Nephron (organoid): ENCODE measurements around the gene POMT1.

Experiments used
- H3K27ac Mint-ChIP-seq, 3 experiments: 2 replicates each; pipeline ENCODE4 v1.8.0; 2020; ENCODE audit warnings: mixed read lengths in 3 of 3, mild to moderate bottlenecking in 2 of 3, moderate library complexity in 1 of 3
- H3K27me3 Mint-ChIP-seq: 2 replicates; pipeline ENCODE4 v1.8.0; 2021; ENCODE audit warnings: low read depth, mild to moderate bottlenecking, moderate library complexity, mixed read lengths
- H3K36me3 Mint-ChIP-seq: 2 replicates; pipeline ENCODE4 v1.8.0; 2020; ENCODE audit warnings: low read depth, mixed read lengths
- H3K4me1 Mint-ChIP-seq: 2 replicates; pipeline ENCODE4 v1.8.0; 2020; ENCODE audit warnings: mixed read lengths
- H3K4me3 Mint-ChIP-seq, 3 experiments: 2 replicates each; pipeline ENCODE4 v1.8.0; 2020; ENCODE audit warnings: mild to moderate bottlenecking in 3 of 3, mixed read lengths in 3 of 3, moderate library complexity in 2 of 3
- H3K9me3 Mint-ChIP-seq: 2 replicates; pipeline ENCODE4 v1.8.0; 2020; ENCODE audit warnings: mixed read lengths
- TF ChIP-seq, protein P1 (sequence below), 3 experiments: fragments of 200-600 bp; sonication (generic); IDR thresholded peaks; one replicate each; pipeline ENCODE4 v1.5.0; 2021; ENCODE audit warnings: antibody characterized with exemption in 3 of 3; ENCODE audit not compliant: unreplicated experiment in 3 of 3

POMT1 gene

DNA sequence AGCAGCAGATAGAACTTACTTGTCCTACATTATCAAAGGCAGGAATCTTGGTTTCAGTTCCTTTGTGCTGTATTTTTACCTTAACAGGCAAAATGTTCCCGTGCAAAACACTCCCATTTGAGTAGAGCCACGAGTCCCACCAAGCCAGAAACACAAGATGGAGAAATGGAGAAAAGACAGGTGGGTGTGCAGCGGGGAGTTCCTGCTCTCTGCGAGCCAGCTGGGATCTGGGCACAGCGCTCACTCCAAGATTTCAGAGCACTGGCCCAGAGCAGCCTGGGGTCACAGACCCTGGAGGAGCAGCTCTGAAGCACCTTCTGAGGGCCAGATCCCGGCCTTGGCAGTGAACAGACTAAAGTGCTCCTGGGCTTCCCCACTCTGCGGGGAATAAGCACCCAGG lies 25.5 kb downstream of the POMT1 start:
- H3K27me3 Mint-ChIP-seq, result no peaks in the 10 kb centered on the region
- H3K36me3 Mint-ChIP-seq, result peaks cover 39% of the 10 kb centered on the region
- H3K4me1 Mint-ChIP-seq, result peaks cover 8% of the 10 kb centered on the region
- TF ChIP-seq, protein P1, sequence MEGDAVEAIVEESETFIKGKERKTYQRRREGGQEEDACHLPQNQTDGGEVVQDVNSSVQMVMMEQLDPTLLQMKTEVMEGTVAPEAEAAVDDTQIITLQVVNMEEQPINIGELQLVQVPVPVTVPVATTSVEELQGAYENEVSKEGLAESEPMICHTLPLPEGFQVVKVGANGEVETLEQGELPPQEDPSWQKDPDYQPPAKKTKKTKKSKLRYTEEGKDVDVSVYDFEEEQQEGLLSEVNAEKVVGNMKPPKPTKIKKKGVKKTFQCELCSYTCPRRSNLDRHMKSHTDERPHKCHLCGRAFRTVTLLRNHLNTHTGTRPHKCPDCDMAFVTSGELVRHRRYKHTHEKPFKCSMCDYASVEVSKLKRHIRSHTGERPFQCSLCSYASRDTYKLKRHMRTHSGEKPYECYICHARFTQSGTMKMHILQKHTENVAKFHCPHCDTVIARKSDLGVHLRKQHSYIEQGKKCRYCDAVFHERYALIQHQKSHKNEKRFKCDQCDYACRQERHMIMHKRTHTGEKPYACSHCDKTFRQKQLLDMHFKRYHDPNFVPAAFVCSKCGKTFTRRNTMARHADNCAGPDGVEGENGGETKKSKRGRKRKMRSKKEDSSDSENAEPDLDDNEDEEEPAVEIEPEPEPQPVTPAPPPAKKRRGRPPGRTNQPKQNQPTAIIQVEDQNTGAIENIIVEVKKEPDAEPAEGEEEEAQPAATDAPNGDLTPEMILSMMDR (IDR thresholded peaks at IDR 0.05; ENCODE audit: unreplicated experiment in 3 of 3), result no peak
- no peak overlapping the region for H3K27ac Mint-ChIP-seq
- H3K4me3 Mint-ChIP-seq, result peak overlapping the region; percentile 74 to 82 (median 80)
- H3K9me3 Mint-ChIP-seq, result no peaks in the 10 kb centered on the region

DNA sequence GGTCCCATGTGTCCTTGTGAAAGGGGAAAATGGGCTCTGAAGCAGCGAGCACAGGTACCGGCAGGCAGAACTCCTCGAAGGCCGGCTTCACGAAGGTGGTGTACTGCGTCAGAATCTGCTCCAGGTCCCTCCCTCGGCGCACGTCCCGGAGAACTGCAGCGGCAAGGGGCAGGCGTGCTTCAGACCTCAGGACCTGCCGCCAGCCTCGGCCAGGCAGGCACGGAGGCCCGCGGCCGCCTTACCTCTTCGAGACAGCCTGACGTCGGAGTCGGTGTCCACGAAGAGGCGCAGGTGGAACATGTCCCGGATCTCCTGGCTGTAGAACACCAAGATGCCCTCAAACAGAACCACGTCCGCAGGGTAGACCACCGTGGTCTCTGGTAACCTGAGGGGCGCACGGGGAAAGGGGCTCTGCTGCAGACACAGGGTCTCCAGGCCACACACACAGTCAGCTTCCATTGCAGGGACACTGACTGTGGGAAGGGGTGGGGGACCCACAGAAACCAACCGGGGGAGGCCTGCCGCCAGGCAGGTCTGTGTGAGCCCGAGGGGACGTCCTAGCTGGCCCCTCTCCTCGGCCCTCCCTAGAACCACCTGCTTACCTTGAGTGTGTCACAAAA lies 26.3 kb downstream of the POMT1 start:
- Mint-ChIP-seq H3K4me1 (peaks cover 8% of the 10 kb centered on the region), H3K9me3 (no peaks in the 10 kb centered on the region), H3K36me3 (peaks cover 39% of the 10 kb centered on the region), H3K27ac (no peak overlapping the region), H3K27me3 (no peaks in the 10 kb centered on the region), H3K4me3 (peak overlapping the region; percentile 88 to 89 (median 88))
- TF ChIP-seq, protein P1 (IDR thresholded peaks at IDR 0.05; ENCODE audit: unreplicated experiment in 3 of 3), result no peak

DNA sequence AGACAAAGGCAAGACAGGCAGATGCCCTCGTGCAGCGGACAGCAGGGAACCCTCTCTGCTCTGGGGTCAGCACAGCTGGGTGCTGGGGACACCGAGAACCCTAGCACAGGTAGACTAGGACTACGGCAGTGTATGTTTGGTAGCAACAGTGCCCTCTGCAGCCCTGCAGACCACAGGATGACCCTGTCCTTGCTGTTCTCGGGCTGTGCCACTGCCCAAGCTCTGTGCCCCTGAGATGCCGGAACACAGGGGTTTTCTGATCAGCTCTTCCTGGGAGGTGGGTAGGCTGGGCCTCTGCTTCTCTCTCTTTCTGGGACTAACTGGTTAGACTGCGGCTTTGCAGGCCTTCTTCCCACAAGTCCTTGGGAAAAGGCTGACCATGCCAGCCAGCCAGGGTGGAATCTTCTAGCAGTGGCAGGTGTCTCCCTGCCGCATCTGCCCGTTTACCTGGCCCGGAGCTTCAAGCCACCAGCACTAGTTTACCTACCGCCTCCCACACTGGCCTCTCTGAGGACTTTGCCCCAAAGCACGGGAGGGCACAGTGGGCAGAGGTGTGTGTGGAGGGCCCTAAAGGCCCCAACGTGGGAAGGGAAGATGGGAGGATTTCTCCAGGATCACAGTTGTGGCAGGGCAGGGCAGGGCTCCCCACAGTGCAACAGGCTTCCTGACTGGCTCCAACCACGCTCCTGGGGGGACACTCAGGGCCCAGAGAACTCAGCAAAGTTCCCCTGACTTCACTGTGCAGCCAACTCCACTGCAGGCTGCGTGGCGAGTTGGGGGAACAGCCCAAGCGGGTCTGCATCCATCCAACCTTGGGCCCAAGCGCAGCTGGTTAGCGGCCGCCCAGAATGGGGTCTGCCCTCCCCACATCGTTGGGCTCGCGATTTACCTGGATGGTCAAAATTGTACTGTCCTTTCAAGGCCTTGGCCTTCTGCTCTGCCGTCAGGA lies 27.2 kb downstream of the POMT1 start:
- H3K9me3 Mint-ChIP-seq, result no peaks in the 10 kb centered on the region
- no peaks in the 10 kb centered on the region for H3K27me3 Mint-ChIP-seq
- peaks cover 8% of the 10 kb centered on the region for H3K4me1 Mint-ChIP-seq
- H3K36me3 Mint-ChIP-seq, result peaks cover 31% of the 10 kb centered on the region
- H3K4me3 Mint-ChIP-seq, result peak overlapping the region; percentile 88 to 89 (median 88)
- peak overlapping the region in 2 of 3 experiments; percentile 55 to 77 for H3K27ac Mint-ChIP-seq
- TF ChIP-seq, protein P1 (IDR thresholded peaks at IDR 0.05; ENCODE audit: unreplicated experiment in 3 of 3), result no peak

DNA sequence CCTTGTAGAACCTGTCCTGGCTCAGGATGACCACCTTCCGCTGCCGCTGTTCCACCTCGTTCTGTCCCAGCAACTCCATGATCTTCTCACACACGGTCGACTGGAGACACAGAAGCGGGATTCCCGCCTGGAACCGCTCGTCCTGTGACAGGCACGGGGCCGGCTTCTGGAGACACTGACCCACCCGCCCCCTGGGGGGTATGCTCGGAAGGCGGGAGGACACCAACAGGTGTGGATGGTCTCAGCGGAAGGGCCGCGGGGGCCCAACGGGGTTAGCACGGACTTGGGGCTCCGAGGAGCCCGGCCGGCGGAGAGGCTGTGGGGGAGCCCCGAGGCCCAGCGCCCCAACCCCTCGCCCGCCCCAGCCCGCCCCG lies 27.8 kb downstream of the POMT1 start:
- Mint-ChIP-seq H3K4me3 (peak overlapping the region; percentile 88 to 89 (median 88)), H3K9me3 (no peaks in the 10 kb centered on the region), H3K36me3 (peaks cover 29% of the 10 kb centered on the region), H3K27ac (peak overlapping the region in 2 of 3 experiments; percentile 55 to 77), H3K4me1 (peaks cover 8% of the 10 kb centered on the region), H3K27me3 (no peaks in the 10 kb centered on the region)
- TF ChIP-seq, protein P1 (IDR thresholded peaks at IDR 0.05; ENCODE audit: unreplicated experiment in 3 of 3), result peak in 1 of 3 experiments; percentile 8

DNA sequence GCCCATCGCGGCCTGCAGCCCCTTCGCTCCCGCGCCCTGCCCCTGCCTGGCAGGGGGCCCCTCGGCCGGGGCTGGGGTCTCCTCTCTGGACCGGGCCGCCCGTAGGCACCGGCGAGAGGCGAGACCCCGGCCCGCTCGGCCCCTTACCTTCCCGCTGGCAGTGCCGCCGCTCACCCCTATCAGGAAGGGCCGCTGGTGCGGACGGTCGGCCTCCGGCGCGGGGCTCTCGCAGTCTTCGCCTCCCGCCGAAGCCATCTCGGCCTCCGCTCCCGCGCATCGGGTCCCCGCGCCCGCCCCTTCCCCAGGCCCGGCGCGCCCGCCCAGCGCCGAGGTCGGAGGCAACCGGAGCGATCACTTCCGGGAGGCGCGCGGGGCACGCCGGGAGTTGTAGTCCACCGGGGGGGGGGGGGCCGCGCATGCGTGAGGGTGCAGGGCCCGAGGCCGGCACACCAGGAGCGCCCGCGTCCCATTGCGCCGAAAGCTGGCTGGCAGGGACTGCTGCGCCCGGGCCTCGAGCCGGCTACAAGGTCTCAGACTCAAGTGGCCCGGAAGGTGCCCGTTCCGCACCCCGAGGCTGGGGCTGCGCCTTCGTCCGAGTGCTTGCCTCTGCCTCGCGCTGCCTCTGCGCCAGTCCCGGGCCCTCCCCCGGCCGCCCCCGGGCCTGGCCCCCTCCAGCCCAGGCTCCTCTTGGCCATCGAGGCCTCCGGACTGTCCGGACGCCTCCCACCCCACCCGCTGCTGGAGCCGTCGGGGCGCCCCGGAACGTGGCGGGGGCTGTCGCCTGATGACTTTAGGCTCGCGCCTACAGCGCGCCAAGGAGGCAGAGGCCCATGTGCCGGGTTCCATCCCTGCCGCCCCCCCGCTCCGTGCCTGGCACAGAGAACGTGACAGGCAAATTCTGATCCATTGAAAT lies 28.5 kb downstream of the POMT1 start, which contains the start of gene UCK1:
Gene UCK1 (minus strand): TSS at position 344 of the 913 bp plus-strand sequence. CDS start 89 bp downstream, at position 255.
- H3K27me3 Mint-ChIP-seq, result no peaks in the 10 kb centered on the region
- H3K4me1 Mint-ChIP-seq, result peaks cover 8% of the 10 kb centered on the region
- H3K9me3 Mint-ChIP-seq, result no peaks in the 10 kb centered on the region
- peak within 1 kb of the TSS in 2 of 3 experiments; percentile 55 to 77 for H3K27ac Mint-ChIP-seq
- peaks cover 23% of the 10 kb centered on the region for H3K36me3 Mint-ChIP-seq
- TF ChIP-seq, protein P1 (IDR thresholded peaks at IDR 0.05; ENCODE audit: unreplicated experiment in 3 of 3), result no peak
- H3K4me3 Mint-ChIP-seq, result peak within 1 kb of the TSS; percentile 88 to 89 (median 88)
